ENCODE results near the gene YAP1. TPM values are rescaled to one million over a fixed set of nuclear protein-coding genes. Genes with fewer than 3 reads are reported as not detected.

Gene YAP1
- total and polyA plus RNA-seq, 4 experiments from 2014 or later = 0.44 to 0.75 TPM; not detected in 2

- intact Hi-C loops (cut with micrococcal nuclease) = loop anchor here (1.0 to 2.0 kb wide), 2 partner anchors 48 to 354 kb away; partner anchors contain the start of genes BIRC3 and CEP126
- H3K4me3 Mint-ChIP-seq = peak overlapping the region; percentile 65 to 84 (median 77)
- no peaks in the 10 kb centered on the region for H3K36me3 Mint-ChIP-seq
- peaks cover 0 to 4% of the 10 kb centered on the region in 2 donors for H3K27me3 Mint-ChIP-seq
- Histone ChIP-seq H3K27me3 (ENCODE audit: insufficient read depth, low read length) (no peaks in the 10 kb centered on the region), H3K36me3 (ENCODE audit: insufficient read depth, low read length) (no peaks in the 10 kb centered on the region), H3K4me1 (ENCODE audit: insufficient read depth, low read length) (peaks cover 23% of the 10 kb centered on the region), H3K4me3 (ENCODE audit: low read length in 2 of 2) (peak overlapping the region; percentile 45 to 49), H3K27ac (ENCODE audit: low read depth, low read length) (no peak overlapping the region), H3K9me3 (ENCODE audit: control insufficient read depth in 1 of 2, low read length in 2 of 2) (no peaks in the 10 kb centered on the region)
- peak in 1 of 5 donors; percentile 47 for DNase-seq
- peaks cover 21 to 37% (median 27%) of the 10 kb centered on the region in 4 donors for H3K4me1 Mint-ChIP-seq
- H3K27ac Mint-ChIP-seq = peak overlapping the region; percentile 68 to 85 (median 77)
- no peaks in the 10 kb centered on the region for H3K9me3 Mint-ChIP-seq
- ChIA-PET CTCF (ENCODE audit: partially characterized antibody) (interaction anchor here (0.6 to 2.7 kb wide), 27 partner anchors 9 to 398 kb away, joined by 3 to 17 read pairs (median 4); no protein-coding TSS in a partner anchor), POLR2A (ENCODE audit: partially characterized antibody) (interaction anchor here (0.8 to 2.0 kb wide), 11 partner anchors 11 to 354 kb away, joined by 3 to 6 read pairs (median 3); partner anchors contain the start of gene CEP126)
Observed at GRCh38 chr11:102268985-102269470, 158.8 kb downstream of the YAP1 start.

GRCh38 chr11:102269927-102270326, 159.7 kb downstream of the YAP1 start:
- Histone ChIP-seq H3K36me3 (ENCODE audit: insufficient read depth, low read length) (no peaks in the 10 kb centered on the region), H3K9me3 (ENCODE audit: control insufficient read depth in 1 of 2, low read length in 2 of 2) (no peaks in the 10 kb centered on the region), H3K4me3 (ENCODE audit: low read length in 2 of 2) (no peak overlapping the region), H3K4me1 (ENCODE audit: insufficient read depth, low read length) (peaks cover 23% of the 10 kb centered on the region), H3K27ac (ENCODE audit: low read depth, low read length) (no peak overlapping the region), H3K27me3 (ENCODE audit: insufficient read depth, low read length) (no peaks in the 10 kb centered on the region)
- H3K4me3 Mint-ChIP-seq = peak overlapping the region in 3 of 8 donors; percentile 34 to 79 (median 46)
- ChIA-PET POLR2A (ENCODE audit: partially characterized antibody) (interaction anchor here (1.2 kb wide), 1 partner anchor 206 kb away, joined by 3 read pairs; no protein-coding TSS in a partner anchor), CTCF (ENCODE audit: partially characterized antibody) (interaction anchor here (1.1 to 2.7 kb wide), 7 partner anchors 10 to 343 kb away, joined by 4 to 17 read pairs (median 12); no protein-coding TSS in a partner anchor)
- intact Hi-C loops (cut with micrococcal nuclease) = loop anchor here (2.0 kb wide), 1 partner anchor 47 kb away; the partner anchor contains the start of gene BIRC3
- no peak for DNase-seq
- H3K4me1 Mint-ChIP-seq = peaks cover 21 to 37% (median 27%) of the 10 kb centered on the region in 4 donors
- peak overlapping the region in 1 of 7 donors; percentile 83 for H3K27ac Mint-ChIP-seq
- H3K36me3 Mint-ChIP-seq = no peaks in the 10 kb centered on the region
- peaks cover 4% of the 10 kb centered on the region in 2 donors for H3K27me3 Mint-ChIP-seq
- no peaks in the 10 kb centered on the region for H3K9me3 Mint-ChIP-seq

- peak in 1 of 5 donors; percentile 8 for DNase-seq
- Histone ChIP-seq H3K27ac (ENCODE audit: low read depth, low read length) (no peak overlapping the region), H3K36me3 (ENCODE audit: insufficient read depth, low read length) (no peaks in the 10 kb centered on the region), H3K27me3 (ENCODE audit: insufficient read depth, low read length) (no peaks in the 10 kb centered on the region), H3K9me3 (ENCODE audit: control insufficient read depth in 1 of 2, low read length in 2 of 2) (no peaks in the 10 kb centered on the region), H3K4me3 (ENCODE audit: low read length in 2 of 2) (no peak overlapping the region), H3K4me1 (ENCODE audit: insufficient read depth, low read length) (peaks cover 23% of the 10 kb centered on the region)
- Mint-ChIP-seq H3K36me3 (no peaks in the 10 kb centered on the region), H3K4me1 (peaks cover 21 to 37% (median 27%) of the 10 kb centered on the region in 4 donors), H3K27ac (no peak overlapping the region), H3K4me3 (no peak overlapping the region), H3K27me3 (peaks cover 13 to 14% of the 10 kb centered on the region in 2 donors), H3K9me3 (peaks cover 0 to 1% (median 0%) of the 10 kb centered on the region in 8 donors)
- POLR2A ChIA-PET (ENCODE audit: partially characterized antibody) = no interaction called here
- intact Hi-C loops (cut with micrococcal nuclease) = no loop called here
- CTCF ChIA-PET (ENCODE audit: partially characterized antibody) = no interaction called here
Observed at GRCh38 chr11:102272047-102272824, 162.0 kb downstream of the YAP1 start.

GRCh38 chr11:102274628-102275027, 164.4 kb downstream of the YAP1 start:
- no peak overlapping the region for H3K27ac Mint-ChIP-seq
- H3K9me3 Mint-ChIP-seq = peaks cover 0 to 1% (median 0%) of the 10 kb centered on the region in 8 donors
- peaks cover 10% of the 10 kb centered on the region for H3K4me1 ChIP-seq (ENCODE audit: insufficient read depth, low read length)
- CTCF ChIA-PET (ENCODE audit: partially characterized antibody) = interaction anchor here (0.6 to 1.4 kb wide), 4 partner anchors 70 to 222 kb away, joined by 3 read pairs; no protein-coding TSS in a partner anchor
- no peak for DNase-seq
- intact Hi-C loops (cut with micrococcal nuclease) = no loop called here
- H3K27ac ChIP-seq (ENCODE audit: low read depth, low read length) = no peak overlapping the region
- peaks cover 9 to 18% (median 12%) of the 10 kb centered on the region in 4 donors for H3K4me1 Mint-ChIP-seq
- no peaks in the 10 kb centered on the region for H3K9me3 ChIP-seq (ENCODE audit: control insufficient read depth in 1 of 2, low read length in 2 of 2)
- no peaks in the 10 kb centered on the region for H3K36me3 ChIP-seq (ENCODE audit: insufficient read depth, low read length)
- no peak overlapping the region for H3K4me3 ChIP-seq (ENCODE audit: low read length in 2 of 2)
- H3K36me3 Mint-ChIP-seq = no peaks in the 10 kb centered on the region
- no peaks in the 10 kb centered on the region for H3K27me3 ChIP-seq (ENCODE audit: insufficient read depth, low read length)
- no peak overlapping the region for H3K4me3 Mint-ChIP-seq
- peaks cover 13 to 17% of the 10 kb centered on the region in 2 donors for H3K27me3 Mint-ChIP-seq
- POLR2A ChIA-PET (ENCODE audit: partially characterized antibody) = no interaction called here

DNA sequence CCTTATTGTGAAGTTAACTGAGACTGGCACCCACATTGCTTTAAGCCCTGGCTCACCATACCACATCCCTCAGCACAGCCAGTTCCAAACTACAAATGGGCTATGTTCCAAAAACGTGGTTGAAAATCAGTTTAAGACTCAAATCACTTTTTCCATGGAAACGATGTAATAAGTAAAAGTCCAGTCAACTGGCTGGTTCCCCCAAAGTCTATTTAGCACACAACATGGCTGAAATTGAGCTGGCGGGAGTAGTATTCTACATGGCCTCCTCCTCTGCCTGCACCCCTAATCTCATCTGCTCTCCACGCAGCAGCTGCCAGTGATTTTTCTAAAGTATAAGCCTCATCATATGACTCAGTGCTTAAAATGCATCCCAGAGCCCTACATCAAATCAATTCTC, 166.1 kb downstream of the YAP1 start:
- H3K4me1 Mint-ChIP-seq = peaks cover 7 to 13% (median 9%) of the 10 kb centered on the region in 4 donors
- H3K4me3 Mint-ChIP-seq = no peak overlapping the region
- POLR2A ChIA-PET (ENCODE audit: partially characterized antibody) = no interaction called here
- no peaks in the 10 kb centered on the region for H3K36me3 ChIP-seq (ENCODE audit: insufficient read depth, low read length)
- no peaks in the 10 kb centered on the region for H3K9me3 ChIP-seq (ENCODE audit: control insufficient read depth in 1 of 2, low read length in 2 of 2)
- no peak overlapping the region for H3K4me3 ChIP-seq (ENCODE audit: low read length in 2 of 2)
- H3K9me3 Mint-ChIP-seq = peaks cover 0 to 1% (median 0%) of the 10 kb centered on the region in 8 donors
- no peak overlapping the region for H3K27ac Mint-ChIP-seq
- intact Hi-C loops (cut with micrococcal nuclease) = no loop called here
- H3K36me3 Mint-ChIP-seq = no peaks in the 10 kb centered on the region
- H3K27ac ChIP-seq (ENCODE audit: low read depth, low read length) = no peak overlapping the region
- no peak for DNase-seq
- no peaks in the 10 kb centered on the region for H3K27me3 ChIP-seq (ENCODE audit: insufficient read depth, low read length)
- peaks cover 4% of the 10 kb centered on the region for H3K4me1 ChIP-seq (ENCODE audit: insufficient read depth, low read length)
- H3K27me3 Mint-ChIP-seq = peaks cover 13 to 20% of the 10 kb centered on the region in 2 donors
- CTCF ChIA-PET (ENCODE audit: partially characterized antibody) = no interaction called here

DNA sequence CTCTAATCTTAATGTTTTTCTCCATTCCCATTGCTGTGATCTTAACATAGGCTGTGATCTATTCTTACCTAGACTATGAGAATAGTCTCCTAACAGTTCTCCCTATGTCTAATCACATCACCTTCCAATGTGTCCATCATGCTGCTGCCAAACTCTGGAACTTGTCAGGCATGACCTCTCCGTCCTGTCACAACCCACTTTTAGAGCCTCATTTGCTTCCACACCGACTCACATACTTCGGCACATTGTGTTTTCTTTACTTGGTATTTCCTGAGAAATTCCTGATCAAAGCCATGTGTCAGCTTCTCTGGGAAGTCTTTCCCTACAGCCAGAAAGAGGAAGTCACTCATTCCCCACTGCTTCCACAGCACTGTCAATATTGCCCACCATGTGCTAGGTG, 166.5 kb downstream of the YAP1 start:
- peaks cover 0 to 1% (median 0%) of the 10 kb centered on the region in 8 donors for H3K9me3 Mint-ChIP-seq
- ChIA-PET CTCF (ENCODE audit: partially characterized antibody) (no interaction called here), POLR2A (ENCODE audit: partially characterized antibody) (no interaction called here)
- Histone ChIP-seq H3K27ac (ENCODE audit: low read depth, low read length) (no peak overlapping the region), H3K9me3 (ENCODE audit: control insufficient read depth in 1 of 2, low read length in 2 of 2) (no peaks in the 10 kb centered on the region), H3K4me3 (ENCODE audit: low read length in 2 of 2) (no peak overlapping the region), H3K27me3 (ENCODE audit: insufficient read depth, low read length) (no peaks in the 10 kb centered on the region), H3K36me3 (ENCODE audit: insufficient read depth, low read length) (no peaks in the 10 kb centered on the region), H3K4me1 (ENCODE audit: insufficient read depth, low read length) (peaks cover 4% of the 10 kb centered on the region)
- no peak overlapping the region for H3K27ac Mint-ChIP-seq
- H3K4me3 Mint-ChIP-seq = no peak overlapping the region
- intact Hi-C loops (cut with micrococcal nuclease) = no loop called here
- no peak for DNase-seq
- H3K4me1 Mint-ChIP-seq = peaks cover 7 to 13% (median 9%) of the 10 kb centered on the region in 4 donors
- peaks cover 13 to 20% of the 10 kb centered on the region in 2 donors for H3K27me3 Mint-ChIP-seq
- no peaks in the 10 kb centered on the region for H3K36me3 Mint-ChIP-seq

- H3K27me3 Mint-ChIP-seq = peaks cover 9 to 16% of the 10 kb centered on the region in 2 donors
- no peak overlapping the region for H3K27ac Mint-ChIP-seq
- no peaks in the 10 kb centered on the region for H3K27me3 ChIP-seq (ENCODE audit: insufficient read depth, low read length)
- no peaks in the 10 kb centered on the region for H3K4me1 ChIP-seq (ENCODE audit: insufficient read depth, low read length)
- peak overlapping the region in 2 of 8 donors; percentile 4 to 41 for H3K4me3 Mint-ChIP-seq
- H3K4me3 ChIP-seq (ENCODE audit: low read length in 2 of 2) = no peak overlapping the region
- intact Hi-C loops (cut with micrococcal nuclease) = no loop called here
- H3K9me3 ChIP-seq (ENCODE audit: control insufficient read depth in 1 of 2, low read length in 2 of 2) = no peaks in the 10 kb centered on the region
- no peaks in the 10 kb centered on the region for H3K36me3 ChIP-seq (ENCODE audit: insufficient read depth, low read length)
- ChIA-PET POLR2A (ENCODE audit: partially characterized antibody) (interaction anchor here (1.1 kb wide), 1 partner anchor 11 kb away, joined by 3 read pairs; no protein-coding TSS in a partner anchor), CTCF (ENCODE audit: partially characterized antibody) (interaction anchor here (1.0 to 2.2 kb wide), 6 partner anchors 8 to 661 kb away, joined by 3 to 10 read pairs (median 6); no protein-coding TSS in a partner anchor)
- peaks cover 3 to 8% (median 4%) of the 10 kb centered on the region in 4 donors for H3K4me1 Mint-ChIP-seq
- no peak for DNase-seq
- no peak overlapping the region for H3K27ac ChIP-seq (ENCODE audit: low read depth, low read length)
- no peaks in the 10 kb centered on the region for H3K36me3 Mint-ChIP-seq
- peaks cover 0 to 1% (median 0%) of the 10 kb centered on the region in 8 donors for H3K9me3 Mint-ChIP-seq
Observed at GRCh38 chr11:102279641-102280170, 169.5 kb downstream of the YAP1 start.

Measured in CD4-positive, alpha-beta memory T cell (primary cell).